ENCODE data around the gene UBE2D2.

The UBE2D2 gene

DNA sequence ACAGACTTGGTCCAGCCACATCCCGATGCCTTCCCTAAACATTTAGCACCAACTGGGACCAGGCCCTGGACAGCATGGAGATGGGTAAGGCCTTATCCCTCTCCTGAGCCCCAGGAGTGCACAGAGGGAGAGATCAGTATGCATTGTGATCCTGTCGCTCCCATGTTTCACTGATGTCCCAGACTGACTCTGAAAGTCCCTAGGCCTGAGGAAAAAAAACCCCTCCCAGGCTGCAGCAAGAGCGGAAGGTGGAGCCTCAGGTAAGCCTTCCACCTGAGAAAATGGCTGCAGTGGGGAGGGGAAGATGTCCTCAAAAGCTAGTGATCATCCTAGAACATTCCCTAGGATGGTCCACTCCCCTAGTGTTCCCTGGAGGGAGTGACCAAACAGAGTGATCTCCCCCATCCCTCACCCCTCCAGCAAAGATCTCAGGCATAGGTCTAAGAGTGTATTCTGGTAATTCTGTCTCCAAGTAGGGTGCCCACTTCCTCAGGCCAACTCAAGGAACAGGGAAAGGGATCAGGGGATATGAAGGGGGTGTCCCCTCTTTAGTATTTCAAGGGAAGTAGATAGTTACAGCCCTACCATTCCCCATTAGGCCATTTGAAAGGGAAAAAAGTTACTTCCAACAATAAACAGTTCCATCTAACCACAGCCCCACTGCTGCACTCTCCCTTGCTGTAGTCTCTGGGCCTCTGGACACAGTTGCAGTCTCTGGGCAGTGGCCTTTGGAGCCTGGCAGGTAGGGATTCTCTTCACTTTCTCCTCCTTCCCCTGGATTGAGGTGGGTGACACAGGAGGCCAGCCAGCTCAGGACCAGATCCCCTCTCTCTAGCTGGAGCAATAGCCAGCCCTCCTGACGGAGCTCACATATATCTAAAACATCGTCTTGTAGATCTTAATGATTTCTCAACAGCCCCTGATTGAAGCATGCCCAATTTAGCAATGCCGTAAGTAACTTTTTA, 80.3 kb downstream of the UBE2D2 start:
- TF ChIP-seq YY1 (IDR thresholded peaks at IDR 0.05; ENCODE audit: low read depth) (peak; percentile 60; the same call in 1 of the 2 replicates), RAD21 (IDR thresholded peaks at IDR 0.05; ENCODE audit: low read depth) (no peak), TEAD4 (IDR thresholded peaks at IDR 0.05) (no peak), NFIC (IDR thresholded peaks at IDR 0.05) (no peak), TCF12 (IDR thresholded peaks at IDR 0.05; ENCODE audit: low read depth) (no peak), EP300 (IDR thresholded peaks at IDR 0.05; ENCODE audit: borderline replicate concordance) (no peak)
- TF ChIP-seq, protein P1, sequence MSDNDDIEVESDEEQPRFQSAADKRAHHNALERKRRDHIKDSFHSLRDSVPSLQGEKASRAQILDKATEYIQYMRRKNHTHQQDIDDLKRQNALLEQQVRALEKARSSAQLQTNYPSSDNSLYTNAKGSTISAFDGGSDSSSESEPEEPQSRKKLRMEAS (IDR thresholded peaks at IDR 0.05) = no peak
- TF ChIP-seq, protein P2, sequence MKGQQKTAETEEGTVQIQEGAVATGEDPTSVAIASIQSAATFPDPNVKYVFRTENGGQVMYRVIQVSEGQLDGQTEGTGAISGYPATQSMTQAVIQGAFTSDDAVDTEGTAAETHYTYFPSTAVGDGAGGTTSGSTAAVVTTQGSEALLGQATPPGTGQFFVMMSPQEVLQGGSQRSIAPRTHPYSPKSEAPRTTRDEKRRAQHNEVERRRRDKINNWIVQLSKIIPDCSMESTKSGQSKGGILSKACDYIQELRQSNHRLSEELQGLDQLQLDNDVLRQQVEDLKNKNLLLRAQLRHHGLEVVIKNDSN (IDR thresholded peaks at IDR 0.05) = no peak

GRCh38 chr5:139642213-139642612, 81.1 kb downstream of the UBE2D2 start:
- peak; percentile 60; the same call in 1 of the 2 replicates for TF ChIP-seq TCF12 (IDR thresholded peaks at IDR 0.05; ENCODE audit: low read depth)
- peak; percentile 53; the same call in 1 of the 2 replicates for TF ChIP-seq EP300 (IDR thresholded peaks at IDR 0.05; ENCODE audit: borderline replicate concordance)
- TF ChIP-seq, protein P1 (IDR thresholded peaks at IDR 0.05) = no peak
- no peak for TF ChIP-seq YY1 (IDR thresholded peaks at IDR 0.05; ENCODE audit: low read depth)
- 0 out of 2 replicates have a peak, but pooled peaks have one; percentile 29 for TF ChIP-seq TEAD4 (IDR thresholded peaks at IDR 0.05)
- TF ChIP-seq EGR1 (IDR thresholded peaks at IDR 0.05) = 0 out of 2 replicates have a peak, but pooled peaks have one; percentile 17

GRCh38 chr5:139642891-139643871, 82.0 kb downstream of the UBE2D2 start:
- no peak; the same call in 1 of the 2 replicates for TF ChIP-seq TAF1 (IDR thresholded peaks at IDR 0.05; ENCODE audit: low read depth)
- TF ChIP-seq CEBPB (IDR thresholded peaks at IDR 0.05) = no peak
- peak; percentile 87 for TF ChIP-seq TCF12 (IDR thresholded peaks at IDR 0.05; ENCODE audit: low read depth)
- TF ChIP-seq ZBTB7A (IDR thresholded peaks at IDR 0.05; ENCODE audit: low read depth) = peak; percentile 91
- TF ChIP-seq YY1 (IDR thresholded peaks at IDR 0.05; ENCODE audit: low read depth) = no peak; the same call in 1 of the 2 replicates
- TF ChIP-seq NFIC (IDR thresholded peaks at IDR 0.05) = peak; percentile 80
- peak; percentile 59; the same call in 1 of the 2 replicates for TF ChIP-seq FOXM1 (IDR thresholded peaks at IDR 0.05; ENCODE audit: borderline replicate concordance, low read depth)
- TF ChIP-seq EGR1 (IDR thresholded peaks at IDR 0.05) = no peak
- TF ChIP-seq, protein P2 (IDR thresholded peaks at IDR 0.05) = peak; percentile 71
- TF ChIP-seq EP300 (IDR thresholded peaks at IDR 0.05; ENCODE audit: borderline replicate concordance) = peak; percentile 85
- TF ChIP-seq, protein P3, sequence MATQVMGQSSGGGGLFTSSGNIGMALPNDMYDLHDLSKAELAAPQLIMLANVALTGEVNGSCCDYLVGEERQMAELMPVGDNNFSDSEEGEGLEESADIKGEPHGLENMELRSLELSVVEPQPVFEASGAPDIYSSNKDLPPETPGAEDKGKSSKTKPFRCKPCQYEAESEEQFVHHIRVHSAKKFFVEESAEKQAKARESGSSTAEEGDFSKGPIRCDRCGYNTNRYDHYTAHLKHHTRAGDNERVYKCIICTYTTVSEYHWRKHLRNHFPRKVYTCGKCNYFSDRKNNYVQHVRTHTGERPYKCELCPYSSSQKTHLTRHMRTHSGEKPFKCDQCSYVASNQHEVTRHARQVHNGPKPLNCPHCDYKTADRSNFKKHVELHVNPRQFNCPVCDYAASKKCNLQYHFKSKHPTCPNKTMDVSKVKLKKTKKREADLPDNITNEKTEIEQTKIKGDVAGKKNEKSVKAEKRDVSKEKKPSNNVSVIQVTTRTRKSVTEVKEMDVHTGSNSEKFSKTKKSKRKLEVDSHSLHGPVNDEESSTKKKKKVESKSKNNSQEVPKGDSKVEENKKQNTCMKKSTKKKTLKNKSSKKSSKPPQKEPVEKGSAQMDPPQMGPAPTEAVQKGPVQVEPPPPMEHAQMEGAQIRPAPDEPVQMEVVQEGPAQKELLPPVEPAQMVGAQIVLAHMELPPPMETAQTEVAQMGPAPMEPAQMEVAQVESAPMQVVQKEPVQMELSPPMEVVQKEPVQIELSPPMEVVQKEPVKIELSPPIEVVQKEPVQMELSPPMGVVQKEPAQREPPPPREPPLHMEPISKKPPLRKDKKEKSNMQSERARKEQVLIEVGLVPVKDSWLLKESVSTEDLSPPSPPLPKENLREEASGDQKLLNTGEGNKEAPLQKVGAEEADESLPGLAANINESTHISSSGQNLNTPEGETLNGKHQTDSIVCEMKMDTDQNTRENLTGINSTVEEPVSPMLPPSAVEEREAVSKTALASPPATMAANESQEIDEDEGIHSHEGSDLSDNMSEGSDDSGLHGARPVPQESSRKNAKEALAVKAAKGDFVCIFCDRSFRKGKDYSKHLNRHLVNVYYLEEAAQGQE (IDR thresholded peaks at IDR 0.05; ENCODE audit: low read depth) = no peak
- peak; percentile 53; the same call in 1 of the 2 replicates for TF ChIP-seq TEAD4 (IDR thresholded peaks at IDR 0.05)
- TF ChIP-seq, protein P1 (IDR thresholded peaks at IDR 0.05) = peak; percentile 32; the same call in 1 of the 2 replicates
- 0 out of 2 replicates have a peak, but pooled peaks have one; percentile 3 for TF ChIP-seq RAD21 (IDR thresholded peaks at IDR 0.05; ENCODE audit: low read depth)
- no peak for TF ChIP-seq CREB1 (IDR thresholded peaks at IDR 0.05; ENCODE audit: low read depth)

GRCh38 chr5:139644001-139644456, 82.9 kb downstream of the UBE2D2 start:
- TF ChIP-seq, protein P2 (IDR thresholded peaks at IDR 0.05) = no peak
- TF ChIP-seq EGR1 (IDR thresholded peaks at IDR 0.05) (no peak), CREB1 (IDR thresholded peaks at IDR 0.05; ENCODE audit: low read depth) (no peak), TCF12 (IDR thresholded peaks at IDR 0.05; ENCODE audit: low read depth) (no peak), TEAD4 (IDR thresholded peaks at IDR 0.05) (no peak), EP300 (IDR thresholded peaks at IDR 0.05; ENCODE audit: borderline replicate concordance) (no peak)
- TF ChIP-seq, protein P3 (IDR thresholded peaks at IDR 0.05; ENCODE audit: low read depth) = no peak
